22Rv1 (cell line): ENCODE results near the gene SLC1A5.

Experiments used
- ZFX ChIP-seq: fragments of 450-650 bp; IDR thresholded peaks from 2 replicates; pipeline ENCODE4 v1.6.1; 2017; ENCODE audit warnings: antibody characterized with exemption, borderline replicate concordance
- TF ChIP-seq, protein P1 (sequence below): fragments of 450-650 bp; IDR thresholded peaks from 2 replicates; pipeline ENCODE4 v1.5.1; 2017; ENCODE audit warnings: mild to moderate bottlenecking

DNA sequence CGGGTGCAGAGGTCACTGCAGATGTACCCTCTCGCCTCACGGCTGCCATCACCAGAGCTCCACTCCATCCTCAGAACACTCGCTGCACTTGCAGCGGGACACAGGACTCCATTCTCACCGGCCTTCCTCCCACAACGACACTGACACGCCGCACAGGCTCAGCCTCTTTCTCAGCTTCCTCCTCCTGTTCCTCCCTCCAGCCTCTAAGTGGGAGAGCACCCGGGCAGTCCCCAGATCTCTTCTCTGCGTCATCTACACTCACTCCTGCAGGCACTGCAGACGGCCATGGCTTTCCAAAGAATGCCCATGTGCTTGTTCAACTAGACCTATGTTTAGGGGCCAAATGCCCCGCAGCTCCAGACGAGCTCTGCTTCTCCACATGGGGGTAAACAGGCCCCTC lies 56.8 kb downstream of the SLC1A5 start:
- TF ChIP-seq, protein P1, sequence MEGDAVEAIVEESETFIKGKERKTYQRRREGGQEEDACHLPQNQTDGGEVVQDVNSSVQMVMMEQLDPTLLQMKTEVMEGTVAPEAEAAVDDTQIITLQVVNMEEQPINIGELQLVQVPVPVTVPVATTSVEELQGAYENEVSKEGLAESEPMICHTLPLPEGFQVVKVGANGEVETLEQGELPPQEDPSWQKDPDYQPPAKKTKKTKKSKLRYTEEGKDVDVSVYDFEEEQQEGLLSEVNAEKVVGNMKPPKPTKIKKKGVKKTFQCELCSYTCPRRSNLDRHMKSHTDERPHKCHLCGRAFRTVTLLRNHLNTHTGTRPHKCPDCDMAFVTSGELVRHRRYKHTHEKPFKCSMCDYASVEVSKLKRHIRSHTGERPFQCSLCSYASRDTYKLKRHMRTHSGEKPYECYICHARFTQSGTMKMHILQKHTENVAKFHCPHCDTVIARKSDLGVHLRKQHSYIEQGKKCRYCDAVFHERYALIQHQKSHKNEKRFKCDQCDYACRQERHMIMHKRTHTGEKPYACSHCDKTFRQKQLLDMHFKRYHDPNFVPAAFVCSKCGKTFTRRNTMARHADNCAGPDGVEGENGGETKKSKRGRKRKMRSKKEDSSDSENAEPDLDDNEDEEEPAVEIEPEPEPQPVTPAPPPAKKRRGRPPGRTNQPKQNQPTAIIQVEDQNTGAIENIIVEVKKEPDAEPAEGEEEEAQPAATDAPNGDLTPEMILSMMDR, result no peak
- no peak for TF ChIP-seq ZFX
